HepG2 (cell line): Measurements from ENCODE around the gene PRKCE.

Experiments
- AGO2 ChIP-seq: fragments of 200-400 bp; formaldehyde crosslinking; optimal IDR thresholded peaks from 2 replicates; pipeline ENCODE3; 2017; ENCODE audit warnings: mild to moderate bottlenecking, low read depth, low read length, moderate library complexity
- NCOA5 ChIP-seq: sonication (generic); formaldehyde crosslinking; IDR thresholded peaks from 2 replicates; pipeline ENCODE4 v1.4.0; 2020; ENCODE audit warnings: missing genetic modification reagents
- TAF1 ChIP-seq: sonication (generic); formaldehyde crosslinking; IDR thresholded peaks from 2 replicates; pipeline ENCODE4 v1.4.0; 2020; ENCODE audit warnings: missing genetic modification reagents
- ZNF484 ChIP-seq: sonication (generic); formaldehyde crosslinking; IDR thresholded peaks from 2 replicates; pipeline ENCODE4 v1.5.1; 2020; ENCODE audit warnings: mild to moderate bottlenecking, low read depth, missing genetic modification reagents, borderline replicate concordance
- TF ChIP-seq, protein P1 (sequence below): sonication (generic); formaldehyde crosslinking; IDR thresholded peaks from 2 replicates; pipeline ENCODE4 v1.5.0; 2020; ENCODE audit warnings: mild to moderate bottlenecking, missing genetic modification reagents, moderate library complexity
- TF ChIP-seq, protein P2 (sequence below): sonication (generic); formaldehyde crosslinking; IDR thresholded peaks from 2 replicates; pipeline ENCODE4 v1.5.0; 2020; ENCODE audit warnings: missing genetic modification reagents, mild to moderate bottlenecking, borderline replicate concordance

DNA sequence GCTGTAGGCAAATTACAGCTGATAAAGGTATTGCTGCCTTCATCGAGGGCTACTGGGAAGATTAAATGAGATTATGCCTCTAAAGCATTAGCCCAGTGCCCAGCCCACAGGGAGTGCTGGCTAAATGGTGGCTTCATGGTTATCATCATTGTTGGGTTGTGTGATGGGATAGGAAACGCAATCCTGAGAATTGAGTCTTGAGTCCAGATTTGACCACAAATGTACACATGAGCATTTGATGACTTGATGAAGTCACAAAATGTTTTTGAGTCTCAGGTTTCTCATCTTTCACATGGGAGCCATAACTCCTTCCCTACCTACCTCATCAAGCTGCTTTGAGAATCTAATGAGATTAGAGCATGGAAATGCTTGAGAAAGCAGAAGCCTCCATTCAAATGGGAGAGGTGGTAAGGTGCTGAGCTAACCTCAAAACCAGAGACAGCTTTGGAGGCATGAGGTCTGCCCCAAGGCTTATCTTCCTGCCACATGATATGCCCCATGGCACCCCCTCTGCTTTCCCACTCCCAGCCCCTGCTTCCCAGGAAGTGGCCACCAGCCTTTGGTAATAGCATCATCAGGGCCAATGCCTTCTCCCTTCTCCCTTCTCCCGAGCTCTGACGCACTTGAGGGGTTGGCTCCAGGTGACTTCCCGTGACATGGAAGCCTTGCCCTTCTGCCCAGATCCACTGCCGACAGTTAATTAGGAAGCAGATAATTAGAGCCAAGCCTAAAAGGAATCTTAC lies 496.3 kb downstream of the PRKCE start:
- TF ChIP-seq, protein P1, sequence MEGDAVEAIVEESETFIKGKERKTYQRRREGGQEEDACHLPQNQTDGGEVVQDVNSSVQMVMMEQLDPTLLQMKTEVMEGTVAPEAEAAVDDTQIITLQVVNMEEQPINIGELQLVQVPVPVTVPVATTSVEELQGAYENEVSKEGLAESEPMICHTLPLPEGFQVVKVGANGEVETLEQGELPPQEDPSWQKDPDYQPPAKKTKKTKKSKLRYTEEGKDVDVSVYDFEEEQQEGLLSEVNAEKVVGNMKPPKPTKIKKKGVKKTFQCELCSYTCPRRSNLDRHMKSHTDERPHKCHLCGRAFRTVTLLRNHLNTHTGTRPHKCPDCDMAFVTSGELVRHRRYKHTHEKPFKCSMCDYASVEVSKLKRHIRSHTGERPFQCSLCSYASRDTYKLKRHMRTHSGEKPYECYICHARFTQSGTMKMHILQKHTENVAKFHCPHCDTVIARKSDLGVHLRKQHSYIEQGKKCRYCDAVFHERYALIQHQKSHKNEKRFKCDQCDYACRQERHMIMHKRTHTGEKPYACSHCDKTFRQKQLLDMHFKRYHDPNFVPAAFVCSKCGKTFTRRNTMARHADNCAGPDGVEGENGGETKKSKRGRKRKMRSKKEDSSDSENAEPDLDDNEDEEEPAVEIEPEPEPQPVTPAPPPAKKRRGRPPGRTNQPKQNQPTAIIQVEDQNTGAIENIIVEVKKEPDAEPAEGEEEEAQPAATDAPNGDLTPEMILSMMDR: no peak
- TF ChIP-seq AGO2 (no peak), TAF1 (CRISPR knock-in tag) (no peak), NCOA5 (CRISPR knock-in tag) (no peak), ZNF484 (CRISPR knock-in tag) (no peak)
- TF ChIP-seq, protein P2, sequence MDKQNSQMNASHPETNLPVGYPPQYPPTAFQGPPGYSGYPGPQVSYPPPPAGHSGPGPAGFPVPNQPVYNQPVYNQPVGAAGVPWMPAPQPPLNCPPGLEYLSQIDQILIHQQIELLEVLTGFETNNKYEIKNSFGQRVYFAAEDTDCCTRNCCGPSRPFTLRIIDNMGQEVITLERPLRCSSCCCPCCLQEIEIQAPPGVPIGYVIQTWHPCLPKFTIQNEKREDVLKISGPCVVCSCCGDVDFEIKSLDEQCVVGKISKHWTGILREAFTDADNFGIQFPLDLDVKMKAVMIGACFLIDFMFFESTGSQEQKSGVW (CRISPR knock-in tag): no peak
